Pancreas (tissue), 10 donors: ENCODE data around the gene ROBO3. TPM values are rescaled to one million over a fixed set of nuclear protein-coding genes. Genes with fewer than 3 reads are reported as not detected.

Source experiments
- ATAC-seq, 4 donors: fragments of 200-7000 bp; cut with Tn5 transposase; one replicate each; pipeline versions ENCODE4 v1.8.0 to v1.9.1; 2020; ENCODE audit warnings: mild to moderate bottlenecking in 4 of 4, moderate library complexity in 4 of 4
- DNase-seq, 6 donors: peaks; one replicate each; pipeline ENCODE4 v3.0.0-alpha.2; 2020
- FAIRE-seq: peaks from 2 replicates; lab custom pipeline; 2012; peaks lifted over from hg19 to GRCh38; lab: Jason Lieb, UNC
- H3K27ac ChIP-seq, 4 donors: fragments of 200-600 bp; sonication (generic); 1 replicate in 3 of 4; 2 replicates in 1 of 4; pipeline versions ENCODE4 v1.5.0 to v1.8.0; 2020
- H3K27me3 ChIP-seq, 4 donors: fragments of 200-600 bp; one replicate each; pipeline ENCODE4 v1.8.0; 2021
- H3K36me3 ChIP-seq, 3 donors: fragments of 200-600 bp; sonication (generic) in 1 of 3; one replicate each; pipeline versions ENCODE4 v1.5.0 to v1.8.0; 2020 to 2021
- H3K4me1 ChIP-seq, 3 donors: fragments of 200-600 bp; one replicate each; pipeline ENCODE4 v1.8.0; 2021
- H3K4me3 ChIP-seq, 4 donors: fragments of 200-600 bp; sonication (generic) in 2 of 4; one replicate each; pipeline versions ENCODE4 v1.5.0 to v1.8.0; 2020 to 2021
- H3K9me3 ChIP-seq, 4 donors: fragments of 200-600 bp; one replicate each; pipeline ENCODE4 v1.8.0; 2021
- WGBS, 2 donors: extraction: QIAGEN DNeasy Blood & Tissue Kit; methylation state at CpG; one replicate each; pipeline ENCODE4 v1.1.7; 2013; 5-methylcytosine and 5-hydroxymethylcytosine counted together
- intact Hi-C, 3 donors: fragments of 100-400 bp; cut with DNase I; formaldehyde crosslinking; loops; one replicate each; pipeline versions ENCODE4 v1.11.1 to v1.14.2; 2022
- polyA plus RNA-seq, 2 donors: library from polyadenylated mRNA; stranded (reverse); fragments of 200-250 nt; gene quantifications; one replicate each; pipeline ENCODE4 v1.2.3, GENCODE V29; 2013
- total RNA-seq, 6 donors: library from RNA; stranded (reverse); fragmentation: NEBNext Ultra II Directional in 4 of 6; extraction: Animal tissue kit (Norgen Biotek cat#: 25700) in 4 of 6; gene quantifications; one replicate each; pipeline versions ENCODE4 v1.2.1 to v1.2.4, GENCODE V29; 2021 to 2023
- TF ChIP-seq, protein P1 (sequence below), 4 donors: fragments of 200-600 bp; sonication (generic) in 3 of 4; IDR thresholded peaks; one replicate each; pipeline versions ENCODE4 v1.5.0 to v1.8.0; 2021; ENCODE audit warnings: antibody characterized with exemption in 4 of 4
- donor health status: healthy with polysubstance abuse.
- donor health status: DM: no; HTN: no; CAD: no; lungs with moderate emphysema.
- donor health status: DM: no; HTN: no; CAD: no.
- donor health status: control.
- donor health status: control.
- donor health status: Bipolar disorder and iron deficiency.
- donor health status: DM: yes; HTN: yes; CAD: no.
- donor health status: DM: no; HTN: no; CAD: no.
- donor health status: DM: no; HTN: no; CAD: no.
- donor health status: DM: yes; HTN: yes; CAD: no.

Gene ROBO3
- total and polyA plus RNA-seq, 8 donors, result 1.1 to 25.0 (median 2.8) TPM

DNA sequence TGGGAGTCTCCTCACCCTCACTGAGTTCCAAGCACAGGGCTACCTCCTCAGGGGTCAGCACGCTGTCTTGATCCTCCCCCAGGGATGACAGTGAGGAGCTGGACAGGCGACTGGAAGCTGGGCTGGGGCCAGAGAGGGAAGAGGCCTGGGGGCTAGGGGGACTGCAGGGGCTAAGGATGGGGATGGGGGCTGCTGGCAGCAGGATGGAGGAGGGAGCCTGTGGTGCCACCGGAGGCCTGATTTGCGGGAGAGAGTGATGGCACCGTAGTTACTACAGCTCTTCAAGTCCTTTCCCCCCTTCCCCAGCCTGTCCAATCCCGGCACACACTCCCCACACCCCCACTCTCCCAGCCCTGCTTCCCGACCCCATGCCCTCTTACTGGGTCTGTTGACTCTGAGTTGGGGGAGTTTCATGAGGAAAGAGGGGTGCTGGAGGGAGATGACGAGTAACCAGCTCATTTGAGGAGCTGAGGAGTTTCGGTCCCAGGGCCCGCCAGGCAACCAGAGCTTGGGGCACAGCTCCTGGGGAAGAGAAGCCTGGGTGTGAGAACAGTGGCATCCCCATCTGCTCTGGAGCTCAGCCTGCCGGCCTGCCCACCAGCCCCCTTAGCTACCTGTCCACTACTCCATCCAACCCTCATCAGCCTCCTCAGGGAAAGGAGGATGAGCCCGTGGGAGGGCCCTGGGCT is 21.9 kb downstream of the ROBO3 start:
- FAIRE-seq, result no peak
- WGBS, 2 donors, result 54 to 74% methylated on average over 10 to 12 of the region's 12 CpGs
- TF ChIP-seq, protein P1, sequence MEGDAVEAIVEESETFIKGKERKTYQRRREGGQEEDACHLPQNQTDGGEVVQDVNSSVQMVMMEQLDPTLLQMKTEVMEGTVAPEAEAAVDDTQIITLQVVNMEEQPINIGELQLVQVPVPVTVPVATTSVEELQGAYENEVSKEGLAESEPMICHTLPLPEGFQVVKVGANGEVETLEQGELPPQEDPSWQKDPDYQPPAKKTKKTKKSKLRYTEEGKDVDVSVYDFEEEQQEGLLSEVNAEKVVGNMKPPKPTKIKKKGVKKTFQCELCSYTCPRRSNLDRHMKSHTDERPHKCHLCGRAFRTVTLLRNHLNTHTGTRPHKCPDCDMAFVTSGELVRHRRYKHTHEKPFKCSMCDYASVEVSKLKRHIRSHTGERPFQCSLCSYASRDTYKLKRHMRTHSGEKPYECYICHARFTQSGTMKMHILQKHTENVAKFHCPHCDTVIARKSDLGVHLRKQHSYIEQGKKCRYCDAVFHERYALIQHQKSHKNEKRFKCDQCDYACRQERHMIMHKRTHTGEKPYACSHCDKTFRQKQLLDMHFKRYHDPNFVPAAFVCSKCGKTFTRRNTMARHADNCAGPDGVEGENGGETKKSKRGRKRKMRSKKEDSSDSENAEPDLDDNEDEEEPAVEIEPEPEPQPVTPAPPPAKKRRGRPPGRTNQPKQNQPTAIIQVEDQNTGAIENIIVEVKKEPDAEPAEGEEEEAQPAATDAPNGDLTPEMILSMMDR (IDR thresholded peaks at IDR 0.05), result no peak
- Histone ChIP-seq H3K4me3 (no peak overlapping the region), H3K9me3 (no peaks in the 10 kb centered on the region), H3K36me3 (no peaks in the 10 kb centered on the region), H3K4me1 (no peaks in the 10 kb centered on the region), H3K27ac (no peak overlapping the region), H3K27me3 (no peaks in the 10 kb centered on the region)
- intact Hi-C loops, result no loop called here
- ATAC-seq, result no peak
- DNase-seq, result no peak

DNA sequence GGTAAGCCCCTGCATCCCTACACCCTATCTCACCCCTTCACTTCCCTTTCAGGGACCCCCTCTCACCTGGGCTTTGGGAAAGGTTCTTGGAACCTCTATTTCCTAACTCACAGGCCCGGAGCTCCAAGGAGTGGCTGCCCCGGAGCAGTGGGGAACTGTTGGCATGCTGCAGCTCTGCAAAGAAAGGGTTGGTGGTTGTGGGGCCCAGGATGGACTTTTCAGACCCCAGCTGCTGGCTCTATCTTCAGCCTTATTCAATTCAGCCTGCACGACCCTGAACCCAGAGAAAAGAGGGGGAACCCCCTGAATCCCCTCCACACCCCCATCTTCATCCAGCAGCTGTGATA is 22.4 kb downstream of the ROBO3 start:
- TF ChIP-seq, protein P1 (IDR thresholded peaks at IDR 0.05), result no peak
- 65 to 68% methylated on average over 3 of the region's 3 CpGs for WGBS, 2 donors
- H3K4me3 ChIP-seq, result no peak overlapping the region
- no peak overlapping the region for H3K27ac ChIP-seq
- DNase-seq, result no peak
- ATAC-seq, result no peak
- no peak for FAIRE-seq
- intact Hi-C loops, result no loop called here
- no peaks in the 10 kb centered on the region for H3K9me3 ChIP-seq
- H3K27me3 ChIP-seq, result no peaks in the 10 kb centered on the region
- H3K36me3 ChIP-seq, result no peaks in the 10 kb centered on the region
- H3K4me1 ChIP-seq, result no peaks in the 10 kb centered on the region

DNA sequence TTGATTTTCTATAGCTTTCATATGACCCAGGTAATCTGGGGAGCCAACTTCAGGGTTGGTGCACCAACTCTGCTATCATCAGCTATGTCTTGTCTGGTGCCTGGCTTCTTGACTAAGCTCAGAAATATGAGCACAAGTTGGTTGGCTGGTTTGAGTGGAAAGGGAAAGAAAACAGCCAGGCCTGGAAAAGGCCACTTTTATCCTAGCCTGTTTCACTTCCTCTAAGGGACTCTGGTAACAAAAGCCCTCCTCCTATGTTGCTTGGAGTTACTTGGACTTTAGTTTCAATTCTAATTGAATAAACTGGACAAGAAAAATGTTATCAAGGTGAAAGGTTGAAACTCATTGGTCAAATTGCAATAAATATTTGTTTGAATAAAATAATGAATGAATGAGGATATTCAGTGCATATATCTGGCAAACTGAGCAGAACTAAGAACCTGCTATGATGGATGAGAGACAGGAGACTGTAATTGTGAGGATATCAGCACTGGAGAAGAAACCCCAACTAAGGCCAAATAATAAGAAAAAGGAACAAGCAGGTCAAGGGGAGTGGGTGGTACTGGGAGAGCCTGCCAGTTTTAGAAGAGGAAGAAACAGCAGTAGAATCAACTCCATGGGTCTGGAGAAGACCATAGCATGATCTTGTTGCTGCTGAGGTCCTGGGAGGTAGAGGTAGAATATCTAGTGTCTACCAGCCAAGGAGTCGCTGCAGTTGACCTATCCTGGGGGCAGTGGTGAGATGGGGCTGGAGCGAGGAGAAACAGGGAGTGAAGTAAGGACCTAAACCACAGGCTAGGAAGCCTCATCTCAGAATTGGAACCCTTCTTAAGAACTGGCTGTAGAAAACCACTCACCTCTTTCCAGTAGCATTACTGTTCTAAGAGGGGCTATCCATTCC is 24.2 kb downstream of the ROBO3 start:
- WGBS, 2 donors, result 74 to 88% methylated on average over 2 of the region's 2 CpGs
- no peaks in the 10 kb centered on the region for H3K36me3 ChIP-seq
- no peak overlapping the region for H3K27ac ChIP-seq
- FAIRE-seq (no peak), ATAC-seq (no peak), DNase-seq (no peak)
- no peaks in the 10 kb centered on the region for H3K4me1 ChIP-seq
- no peaks in the 10 kb centered on the region for H3K9me3 ChIP-seq
- TF ChIP-seq, protein P1 (IDR thresholded peaks at IDR 0.05), result no peak
- H3K4me3 ChIP-seq, result no peak overlapping the region
- H3K27me3 ChIP-seq, result no peaks in the 10 kb centered on the region
- intact Hi-C loops, result no loop called here

DNA sequence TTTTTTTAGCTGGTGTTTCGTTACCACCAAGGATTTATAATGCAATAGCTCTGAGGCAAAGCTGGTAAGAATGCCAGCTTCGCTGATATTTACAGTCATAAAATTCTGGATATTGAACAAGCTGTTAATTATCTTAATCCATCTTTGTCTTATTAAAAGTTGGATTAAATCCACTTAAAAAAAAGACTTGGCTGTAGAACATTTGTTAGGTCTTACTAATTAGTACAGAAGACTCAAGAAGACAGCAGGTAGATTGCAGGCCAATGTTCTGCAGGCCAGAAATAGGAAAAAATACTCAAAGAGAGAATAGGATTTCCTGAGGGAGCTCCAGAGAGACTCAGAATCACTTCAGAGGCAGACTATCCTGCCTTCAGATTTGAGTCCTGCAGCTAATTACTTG is 24.9 kb downstream of the ROBO3 start:
- DNase-seq (no peak), ATAC-seq (no peak), FAIRE-seq (no peak)
- 82 to 84% methylated on average over 2 of the region's 2 CpGs for WGBS, 2 donors
- TF ChIP-seq, protein P1 (IDR thresholded peaks at IDR 0.05), result no peak
- H3K36me3 ChIP-seq, result no peaks in the 10 kb centered on the region
- H3K9me3 ChIP-seq, result no peaks in the 10 kb centered on the region
- intact Hi-C loops, result no loop called here
- H3K27ac ChIP-seq, result no peak overlapping the region
- H3K27me3 ChIP-seq, result no peaks in the 10 kb centered on the region
- no peaks in the 10 kb centered on the region for H3K4me1 ChIP-seq
- no peak overlapping the region for H3K4me3 ChIP-seq
